ENCODE data around the gene SOAT2.
"Not testable (repeated sequence)": the region's sequence is repeated elsewhere in the genome, so short reads cannot be mapped to it uniquely, and the experiment has no call there.

The SOAT2 gene

GRCh38 chr12:53090554-53090953 is 12.7 kb upstream of the SOAT2 start:
- H3K4me3 ChIP-seq (replicated peaks in 1 of 2; ENCODE audit: low read depth in 2 of 2, low read length in 2 of 2): no peak overlapping the region
- no peak for DNase-seq (ENCODE audit: low read depth in 2 of 2)
- TF ChIP-seq, protein P1, sequence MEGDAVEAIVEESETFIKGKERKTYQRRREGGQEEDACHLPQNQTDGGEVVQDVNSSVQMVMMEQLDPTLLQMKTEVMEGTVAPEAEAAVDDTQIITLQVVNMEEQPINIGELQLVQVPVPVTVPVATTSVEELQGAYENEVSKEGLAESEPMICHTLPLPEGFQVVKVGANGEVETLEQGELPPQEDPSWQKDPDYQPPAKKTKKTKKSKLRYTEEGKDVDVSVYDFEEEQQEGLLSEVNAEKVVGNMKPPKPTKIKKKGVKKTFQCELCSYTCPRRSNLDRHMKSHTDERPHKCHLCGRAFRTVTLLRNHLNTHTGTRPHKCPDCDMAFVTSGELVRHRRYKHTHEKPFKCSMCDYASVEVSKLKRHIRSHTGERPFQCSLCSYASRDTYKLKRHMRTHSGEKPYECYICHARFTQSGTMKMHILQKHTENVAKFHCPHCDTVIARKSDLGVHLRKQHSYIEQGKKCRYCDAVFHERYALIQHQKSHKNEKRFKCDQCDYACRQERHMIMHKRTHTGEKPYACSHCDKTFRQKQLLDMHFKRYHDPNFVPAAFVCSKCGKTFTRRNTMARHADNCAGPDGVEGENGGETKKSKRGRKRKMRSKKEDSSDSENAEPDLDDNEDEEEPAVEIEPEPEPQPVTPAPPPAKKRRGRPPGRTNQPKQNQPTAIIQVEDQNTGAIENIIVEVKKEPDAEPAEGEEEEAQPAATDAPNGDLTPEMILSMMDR (IDR thresholded peaks at IDR 0.05; ENCODE audit: low read depth, low read length): no peak

DNA sequence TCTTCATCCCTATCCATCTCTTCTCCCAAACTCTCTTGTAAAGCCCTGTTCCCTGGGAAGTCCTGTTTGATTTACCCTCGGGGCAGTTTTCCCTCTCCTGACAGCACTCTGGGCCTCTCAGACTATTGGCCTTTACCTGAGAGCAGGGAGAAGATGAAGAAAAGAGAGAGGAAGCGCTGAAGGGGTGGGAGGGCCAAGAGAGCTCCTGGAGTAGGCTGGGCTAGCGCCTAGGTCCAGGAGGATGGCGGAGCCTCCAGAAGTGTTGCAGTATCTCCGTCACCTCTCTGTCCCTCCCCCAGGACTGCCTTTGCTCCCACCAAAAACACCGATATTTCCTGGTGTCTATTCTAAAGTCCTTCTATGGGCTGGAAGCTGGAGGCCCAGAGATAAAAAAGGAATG is 11.5 kb upstream of the SOAT2 start:
- TF ChIP-seq, protein P1 (IDR thresholded peaks at IDR 0.05; ENCODE audit: low read depth, low read length): no peak
- H3K4me3 ChIP-seq (replicated peaks in 1 of 2; ENCODE audit: low read depth in 2 of 2, low read length in 2 of 2): no peak overlapping the region
- no peak for DNase-seq (ENCODE audit: low read depth in 2 of 2)

GRCh38 chr12:53093777-53094393 is 9.4 kb upstream of the SOAT2 start:
- no peak for DNase-seq (ENCODE audit: low read depth in 2 of 2)
- TF ChIP-seq, protein P1 (IDR thresholded peaks at IDR 0.05; ENCODE audit: low read depth, low read length): no peak
- H3K4me3 ChIP-seq (replicated peaks in 1 of 2; ENCODE audit: low read depth in 2 of 2, low read length in 2 of 2): no peak overlapping the region

GRCh38 chr12:53094394-53094787 is 8.9 kb upstream of the SOAT2 start:
- DNase-seq (ENCODE audit: low read depth in 2 of 2): no peak
- TF ChIP-seq, protein P1 (IDR thresholded peaks at IDR 0.05; ENCODE audit: low read depth, low read length): no peak
- no peak overlapping the region for H3K4me3 ChIP-seq (replicated peaks in 1 of 2; ENCODE audit: low read depth in 2 of 2, low read length in 2 of 2)

GRCh38 chr12:53094796-53095595 is 8.3 kb upstream of the SOAT2 start:
- H3K4me3 ChIP-seq (replicated peaks in 1 of 2; ENCODE audit: low read depth in 2 of 2, low read length in 2 of 2); DNase-seq (ENCODE audit: low read depth in 2 of 2): not testable (repeated sequence)

- H3K4me3 ChIP-seq (replicated peaks in 1 of 2; ENCODE audit: low read depth in 2 of 2, low read length in 2 of 2); DNase-seq (ENCODE audit: low read depth in 2 of 2): not testable (repeated sequence)
Observed at GRCh38 chr12:53095596-53095895, 7.7 kb upstream of the SOAT2 start.

GRCh38 chr12:53096089-53096741 is 7.1 kb upstream of the SOAT2 start:
- TF ChIP-seq, protein P1 (IDR thresholded peaks at IDR 0.05; ENCODE audit: low read depth, low read length): no peak
- DNase-seq (ENCODE audit: low read depth in 2 of 2): peak; percentile 88 to 93
- H3K4me3 ChIP-seq (replicated peaks in 1 of 2; ENCODE audit: low read depth in 2 of 2, low read length in 2 of 2): peak overlapping the region in 1 of 2 donors; percentile 71

Measured in cardiac fibroblast (primary cell).